ENCODE data around the gene C6orf58.

The C6orf58 gene

GRCh38 chr6:127618729-127619128 is 41.8 kb downstream of the C6orf58 start:
- H3K4me3 ChIP-seq (ENCODE audit: low read length): no peak overlapping the region
- DNase-seq (ENCODE audit: low read depth): peak; percentile 10
- TF ChIP-seq CTCF (IDR thresholded peaks at IDR 0.05; ENCODE audit: insufficient read depth, low read depth, low read length, missing control alignments): no peak

GRCh38 chr6:127630800-127631199 is 53.8 kb downstream of the C6orf58 start:
- H3K4me3 ChIP-seq (ENCODE audit: low read length): no peak overlapping the region
- DNase-seq (ENCODE audit: low read depth): no peak
- no peak for TF ChIP-seq CTCF (IDR thresholded peaks at IDR 0.05; ENCODE audit: insufficient read depth, low read depth, low read length, missing control alignments)

- TF ChIP-seq CTCF (IDR thresholded peaks at IDR 0.05; ENCODE audit: insufficient read depth, low read depth, low read length, missing control alignments): no peak
- no peak for DNase-seq (ENCODE audit: low read depth)
- H3K4me3 ChIP-seq (ENCODE audit: low read length): no peak overlapping the region
Measured at GRCh38 chr6:127634178-127634577, 57.2 kb downstream of the C6orf58 start.

DNA sequence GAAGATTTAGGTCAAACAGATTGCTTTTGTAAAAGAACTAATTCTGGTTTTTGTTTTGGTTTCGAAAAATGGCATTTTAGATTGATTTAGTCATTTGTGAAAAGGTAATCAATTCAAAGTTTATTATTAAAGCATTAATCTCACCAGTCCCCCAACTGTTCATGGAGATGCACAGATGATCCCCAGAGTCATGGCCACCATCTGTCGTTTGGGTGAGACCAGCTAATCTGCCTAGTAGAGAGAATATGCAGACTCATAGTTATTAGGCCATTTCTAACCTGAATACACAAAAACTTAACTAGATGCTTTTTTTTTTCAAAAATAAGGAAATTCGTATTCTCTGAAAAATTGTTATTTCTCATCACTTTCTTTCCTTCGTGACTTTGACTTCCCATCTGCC is 58.1 kb downstream of the C6orf58 start:
- no peak overlapping the region for H3K4me3 ChIP-seq (ENCODE audit: low read length)
- DNase-seq (ENCODE audit: low read depth): no peak
- TF ChIP-seq CTCF (IDR thresholded peaks at IDR 0.05; ENCODE audit: insufficient read depth, low read depth, low read length, missing control alignments): no peak

DNA sequence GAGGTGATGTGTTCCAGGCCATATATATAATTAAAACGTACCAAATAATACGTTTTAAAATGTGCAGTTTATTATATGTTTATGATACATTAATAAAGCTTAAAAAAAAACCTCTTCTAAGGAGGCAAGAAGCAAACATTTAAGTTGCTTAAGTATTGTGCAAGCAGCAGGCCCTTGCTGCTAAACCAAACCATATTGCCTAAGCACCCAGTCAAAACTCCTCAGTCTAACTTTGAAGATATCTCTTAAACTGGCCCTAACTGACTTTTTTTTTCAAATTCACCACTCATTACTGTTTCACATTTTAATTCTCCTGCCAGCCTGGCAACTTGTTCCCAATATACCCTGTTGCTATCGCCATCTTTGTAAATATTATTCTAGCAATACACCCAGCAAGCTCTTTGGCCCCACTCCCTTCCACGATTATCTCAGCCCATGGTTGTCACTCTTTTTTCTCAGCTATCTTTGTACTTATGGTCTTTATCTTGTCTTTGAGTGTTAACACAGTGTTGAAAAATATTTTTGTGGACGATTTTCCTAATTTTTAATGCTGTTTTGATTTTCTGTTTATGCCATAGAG is 60.9 kb downstream of the C6orf58 start:
- no peak for TF ChIP-seq CTCF (IDR thresholded peaks at IDR 0.05; ENCODE audit: insufficient read depth, low read depth, low read length, missing control alignments)
- peak; percentile 7 for DNase-seq (ENCODE audit: low read depth)
- no peak overlapping the region for H3K4me3 ChIP-seq (ENCODE audit: low read length)
